SU-DHL-6 (cell line): ENCODE data around the gene IL5RA.

Experiments used
- H2AFZ ChIP-seq: fragments of 200-600 bp; sonication (generic); 2 replicates; pipeline ENCODE4 v1.6.1; 2014; ENCODE audit warnings: low read depth, mild to moderate bottlenecking, moderate library complexity, mixed read lengths, antibody characterized with exemption, low read length; ENCODE audit not compliant: severe bottlenecking
- H3F3A ChIP-seq: fragments of 200-600 bp; shearing (Covaris generic); 2 replicates; pipeline ENCODE4 v1.6.0; 2016; ENCODE audit warnings: antibody characterized with exemption, mild to moderate bottlenecking; ENCODE audit not compliant: insufficient read depth
- H3K27ac ChIP-seq: fragments of 200-600 bp; sonication (generic); 2 replicates; pipeline ENCODE4 v1.5.1; 2016; ENCODE audit warnings: low read depth, mild to moderate bottlenecking, low read length, moderate library complexity, mixed read lengths
- H3K27me3 ChIP-seq: fragments of 200-600 bp; sonication (generic), shearing (Covaris generic); 2 replicates; pipeline ENCODE4 v1.6.0; 2014; ENCODE audit warnings: mild to moderate bottlenecking, low read length
- H3K36me3 ChIP-seq: fragments of 200-600 bp; sonication (generic); 2 replicates; pipeline ENCODE4 v1.6.1; 2014; ENCODE audit warnings: mild to moderate bottlenecking, low read length, mixed read lengths
- H3K4me2 ChIP-seq: fragments of 300-600, 200-600 bp; shearing (Covaris generic), sonication (generic); 2 replicates; pipeline ENCODE4 v1.6.0; 2014; ENCODE audit warnings: low read length, low read depth, mild to moderate bottlenecking; ENCODE audit not compliant: poor library complexity, severe bottlenecking
- H3K4me3 ChIP-seq: fragments of 200-600 bp; sonication (generic); 2 replicates; pipeline ENCODE4 v1.5.1; 2014; ENCODE audit warnings: antibody characterized with exemption, low read length, mild to moderate bottlenecking, mixed read lengths; ENCODE audit not compliant: insufficient read depth, poor library complexity, severe bottlenecking
- H3K79me2 ChIP-seq: fragments of 200-600 bp; sonication (generic); 2 replicates; pipeline ENCODE4 v1.6.1; 2014; ENCODE audit warnings: mild to moderate bottlenecking, low read length, moderate library complexity; ENCODE audit not compliant: insufficient read depth
- H3K9ac ChIP-seq: fragments of 200-600 bp; sonication (generic); 2 replicates; pipeline ENCODE4 v1.7.0; 2014; ENCODE audit warnings: mild to moderate bottlenecking, low read length
- H3K9me2 ChIP-seq: fragments of 200-600 bp; sonication (generic); replicated peaks from 2 replicates; pipeline ENCODE4 v1.6.1; 2014; ENCODE audit warnings: low read length; ENCODE audit not compliant: insufficient read depth
- H3K9me3 ChIP-seq: fragments of 200-600 bp; sonication (generic); 2 replicates; pipeline ENCODE4 v1.6.1; 2014; ENCODE audit warnings: low read length, mixed read lengths; ENCODE audit not compliant: insufficient read depth
- H4K20me1 ChIP-seq: fragments of 200-600 bp; sonication (generic); 2 replicates; pipeline ENCODE4 v1.6.1; 2014; ENCODE audit warnings: low read depth, mild to moderate bottlenecking, antibody characterized with exemption, low read length, moderate library complexity, mixed read lengths
- EZH2phosphoT487 ChIP-seq: fragments of 200-600 bp; sonication (generic), shearing (Covaris generic); conservative IDR thresholded peaks from 2 replicates; pipeline ENCODE4 v1.6.1; 2018; ENCODE audit warnings: mild to moderate bottlenecking, antibody characterized with exemption, low read length, moderate library complexity, mixed read lengths
- TF ChIP-seq, protein P1 (sequence below): fragments of 200-600 bp; sonication (generic); IDR thresholded peaks from one replicate; pipeline ENCODE4 v1.5.1; 2017; ENCODE audit warnings: antibody characterized with exemption, mild to moderate bottlenecking, low read length, moderate library complexity; ENCODE audit not compliant: insufficient read depth, poor library complexity, severe bottlenecking

IL5RA gene

GRCh38 chr3:3074551-3075257, 35.5 kb downstream of the IL5RA start:
- no peak overlapping the region for H3K9ac ChIP-seq
- H3K4me2 ChIP-seq, result no peak overlapping the region
- H4K20me1 ChIP-seq, result no peaks in the 10 kb centered on the region
- H3K9me2 ChIP-seq, result no peaks in the 10 kb centered on the region
- no peak overlapping the region for H2AFZ ChIP-seq
- no peaks in the 10 kb centered on the region for H3K9me3 ChIP-seq
- H3F3A ChIP-seq, result no peaks in the 10 kb centered on the region
- H3K79me2 ChIP-seq, result no peaks in the 10 kb centered on the region
- H3K27ac ChIP-seq, result no peak overlapping the region
- H3K36me3 ChIP-seq, result no peaks in the 10 kb centered on the region
- TF ChIP-seq EZH2phosphoT487, result no peak
- TF ChIP-seq, protein P1, sequence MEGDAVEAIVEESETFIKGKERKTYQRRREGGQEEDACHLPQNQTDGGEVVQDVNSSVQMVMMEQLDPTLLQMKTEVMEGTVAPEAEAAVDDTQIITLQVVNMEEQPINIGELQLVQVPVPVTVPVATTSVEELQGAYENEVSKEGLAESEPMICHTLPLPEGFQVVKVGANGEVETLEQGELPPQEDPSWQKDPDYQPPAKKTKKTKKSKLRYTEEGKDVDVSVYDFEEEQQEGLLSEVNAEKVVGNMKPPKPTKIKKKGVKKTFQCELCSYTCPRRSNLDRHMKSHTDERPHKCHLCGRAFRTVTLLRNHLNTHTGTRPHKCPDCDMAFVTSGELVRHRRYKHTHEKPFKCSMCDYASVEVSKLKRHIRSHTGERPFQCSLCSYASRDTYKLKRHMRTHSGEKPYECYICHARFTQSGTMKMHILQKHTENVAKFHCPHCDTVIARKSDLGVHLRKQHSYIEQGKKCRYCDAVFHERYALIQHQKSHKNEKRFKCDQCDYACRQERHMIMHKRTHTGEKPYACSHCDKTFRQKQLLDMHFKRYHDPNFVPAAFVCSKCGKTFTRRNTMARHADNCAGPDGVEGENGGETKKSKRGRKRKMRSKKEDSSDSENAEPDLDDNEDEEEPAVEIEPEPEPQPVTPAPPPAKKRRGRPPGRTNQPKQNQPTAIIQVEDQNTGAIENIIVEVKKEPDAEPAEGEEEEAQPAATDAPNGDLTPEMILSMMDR, result no peak
- H3K27me3 ChIP-seq, result no peaks in the 10 kb centered on the region
- H3K4me3 ChIP-seq, result no peak overlapping the region

- Histone ChIP-seq H3K27me3 (no peaks in the 10 kb centered on the region), H3K9me2 (no peaks in the 10 kb centered on the region), H3K79me2 (no peaks in the 10 kb centered on the region), H3F3A (no peaks in the 10 kb centered on the region), H3K9me3 (no peaks in the 10 kb centered on the region), H3K9ac (no peak overlapping the region), H3K4me2 (no peak overlapping the region), H3K4me3 (no peak overlapping the region), H3K27ac (no peak overlapping the region), H3K36me3 (no peaks in the 10 kb centered on the region), H4K20me1 (no peaks in the 10 kb centered on the region), H2AFZ (no peak overlapping the region)
- TF ChIP-seq, protein P1, result no peak
- TF ChIP-seq EZH2phosphoT487, result no peak
Measured at GRCh38 chr3:3071136-3071535, 39.0 kb downstream of the IL5RA start.

DNA sequence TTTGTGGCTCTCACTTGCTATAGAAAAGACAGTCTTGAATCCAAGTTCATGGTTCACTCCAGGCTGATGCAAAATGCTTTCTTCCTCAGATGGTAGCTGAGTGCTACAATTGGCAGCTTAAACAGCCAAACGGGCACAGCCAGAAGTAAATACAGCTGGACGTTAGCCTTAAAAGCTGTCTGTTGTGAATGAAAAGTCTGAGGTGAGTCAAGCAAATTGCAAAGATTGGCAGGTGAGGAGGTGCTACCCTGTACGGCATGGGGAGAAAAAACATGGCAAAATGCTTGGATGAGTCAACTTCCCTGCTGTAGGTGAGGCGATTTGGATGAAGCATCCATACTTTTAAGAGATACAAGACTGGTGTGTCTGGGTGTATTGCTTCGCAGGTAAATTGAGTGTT, 40.5 kb downstream of the IL5RA start:
- Histone ChIP-seq H2AFZ (no peak overlapping the region), H3K9ac (no peak overlapping the region), H3K9me2 (no peaks in the 10 kb centered on the region), H3K79me2 (no peaks in the 10 kb centered on the region), H3K27me3 (no peaks in the 10 kb centered on the region), H3K4me2 (no peak overlapping the region), H3K36me3 (no peaks in the 10 kb centered on the region), H4K20me1 (no peaks in the 10 kb centered on the region), H3K27ac (no peak overlapping the region), H3K4me3 (no peak overlapping the region), H3F3A (no peaks in the 10 kb centered on the region), H3K9me3 (no peaks in the 10 kb centered on the region)
- TF ChIP-seq, protein P1, result no peak
- no peak for TF ChIP-seq EZH2phosphoT487
